Sigmoid colon (tissue), 7 donors: Measurements from ENCODE around the gene POMGNT1. TPM values are rescaled to one million over a fixed set of nuclear protein-coding genes. Genes with fewer than 3 reads are reported as not detected.

Experiments used
- DNase-seq: peaks from one replicate; pipeline ENCODE4 v3.0.0-alpha.2; 2019
- H3K27ac ChIP-seq, 4 donors: fragments of 200-600 bp; sonication (generic); one replicate each; pipeline ENCODE4 v1.5.1; 2016 to 2019; ENCODE audit warnings: mild to moderate bottlenecking in 1 of 4
- H3K27me3 ChIP-seq, 3 donors: fragments of 200-600 bp; sonication (generic); one replicate each; pipeline ENCODE4 v1.5.1; 2019; ENCODE audit warnings: mild to moderate bottlenecking in 1 of 3
- H3K36me3 ChIP-seq, 4 donors: fragments of 200-600 bp; sonication (generic); one replicate each; pipeline ENCODE4 v1.5.1; 2016 to 2019
- H3K4me1 ChIP-seq, 4 donors: fragments of 200-600 bp; sonication (generic); one replicate each; pipeline ENCODE4 v1.5.1; 2017 to 2019
- H3K4me3 ChIP-seq, 4 donors: fragments of 200-600 bp; sonication (generic); one replicate each; pipeline ENCODE4 v1.5.1; 2017 to 2019; ENCODE audit warnings: mild to moderate bottlenecking in 2 of 4, moderate library complexity in 1 of 4
- H3K9me3 ChIP-seq, 4 donors: fragments of 200-600 bp in 3 of 4; sonication (generic) in 3 of 4; one replicate each; pipeline versions ENCODE4 v1.5.1 to v1.6.1; 2013 to 2019
- CTCF ChIP-seq, 4 experiments: fragments of 450-650 bp in 3 of 4; fragments of 200-600 bp in 1 of 4; IDR thresholded peaks; one replicate each; pipeline ENCODE4 v1.5.1; 2016 to 2019; ENCODE audit warnings: antibody characterized with exemption in 4 of 4, mild to moderate bottlenecking in 3 of 4, moderate library complexity in 2 of 4
- EP300 ChIP-seq, 4 donors: sonication (generic); formaldehyde crosslinking; IDR thresholded peaks; one replicate each; pipeline ENCODE4 v1.6.1; 2017; ENCODE audit warnings: antibody characterized with exemption in 4 of 4
- POLR2A ChIP-seq, 2 donors: fragments of 450-650 bp; IDR thresholded peaks; one replicate each; pipeline ENCODE4 v1.6.1; 2016; ENCODE audit warnings: antibody characterized with exemption in 2 of 2, mild to moderate bottlenecking in 2 of 2, moderate library complexity in 2 of 2
- POLR2AphosphoS5 ChIP-seq, 4 donors: sonication (generic); formaldehyde crosslinking; IDR thresholded peaks; one replicate each; pipeline ENCODE4 v1.6.1; 2017; ENCODE audit warnings: antibody characterized with exemption in 4 of 4
- WGBS, 2 donors: extraction: QIAGEN DNeasy Blood & Tissue Kit; methylation state at CpG; one replicate each; pipeline ENCODE4 v1.1.7; 2013; 5-methylcytosine and 5-hydroxymethylcytosine counted together
- intact Hi-C: fragments of 100-400 bp; cut with DNase I; formaldehyde crosslinking; loops from one replicate; pipeline ENCODE4 v1.15.1; 2023
- polyA plus RNA-seq, 3 donors: library from polyadenylated mRNA; stranded (reverse); fragments of 200-250 nt; gene quantifications; one replicate each; pipeline ENCODE4 v1.2.3, GENCODE V29; 2013
- total RNA-seq, 4 donors: library from RNA; depleted of rRNA; stranded (reverse); fragments of >200 nt; gene quantifications; one replicate each; pipeline ENCODE4 v1.1.0, GENCODE V29; 2016
- donor health status: healthy with polysubstance abuse.
- donor health status: Bipolar disorder and iron deficiency.
- donor health status: healthy.

POMGNT1 gene
- total and polyA plus RNA-seq, 7 donors = 5.5 to 37.4 (median 29.9) TPM

- H3K4me3 ChIP-seq = no peak overlapping the region
- no peak overlapping the region for H3K27ac ChIP-seq
- DNase-seq = no peak
- no peaks in the 10 kb centered on the region for H3K36me3 ChIP-seq
- H3K9me3 ChIP-seq = no peaks in the 10 kb centered on the region
- H3K4me1 ChIP-seq = peaks cover 0 to 9% (median 4%) of the 10 kb centered on the region in 4 donors
- H3K27me3 ChIP-seq = no peaks in the 10 kb centered on the region
- no peak for TF ChIP-seq EP300 (IDR thresholded peaks at IDR 0.05)
- TF ChIP-seq CTCF (IDR thresholded peaks at IDR 0.05) = no peak
- TF ChIP-seq POLR2AphosphoS5 (IDR thresholded peaks at IDR 0.05) = no peak
- TF ChIP-seq POLR2A (IDR thresholded peaks at IDR 0.05) = no peak
- intact Hi-C loops = no loop called here
- 86 to 89% methylated on average over 18 of the region's 18 CpGs for WGBS, 2 donors
Measured at GRCh38 chr1:46219551-46220520, 21.6 kb upstream of the POMGNT1 start.

GRCh38 chr1:46218443-46218842 is 20.2 kb upstream of the POMGNT1 start:
- no peak for TF ChIP-seq POLR2AphosphoS5 (IDR thresholded peaks at IDR 0.05)
- no peak for TF ChIP-seq POLR2A (IDR thresholded peaks at IDR 0.05)
- TF ChIP-seq EP300 (IDR thresholded peaks at IDR 0.05) = no peak
- TF ChIP-seq CTCF (IDR thresholded peaks at IDR 0.05) = no peak
- peaks cover 0 to 4% (median 2%) of the 10 kb centered on the region in 4 donors for H3K4me1 ChIP-seq
- DNase-seq = no peak
- no peaks in the 10 kb centered on the region for H3K36me3 ChIP-seq
- intact Hi-C loops = no loop called here
- no peak overlapping the region for H3K27ac ChIP-seq
- no peaks in the 10 kb centered on the region for H3K9me3 ChIP-seq
- H3K4me3 ChIP-seq = no peak overlapping the region
- no peaks in the 10 kb centered on the region for H3K27me3 ChIP-seq
- 87 to 92% methylated on average over 8 of the region's 8 CpGs for WGBS, 2 donors

- TF ChIP-seq POLR2A (IDR thresholded peaks at IDR 0.05) = no peak
- no peak for TF ChIP-seq POLR2AphosphoS5 (IDR thresholded peaks at IDR 0.05)
- no peak for TF ChIP-seq EP300 (IDR thresholded peaks at IDR 0.05)
- no peak for TF ChIP-seq CTCF (IDR thresholded peaks at IDR 0.05)
- DNase-seq = no peak
- intact Hi-C loops = no loop called here
- Histone ChIP-seq H3K4me1 (no peaks in the 10 kb centered on the region), H3K27ac (no peak overlapping the region), H3K27me3 (no peaks in the 10 kb centered on the region), H3K36me3 (no peaks in the 10 kb centered on the region), H3K9me3 (no peaks in the 10 kb centered on the region), H3K4me3 (no peak overlapping the region)
Measured at GRCh38 chr1:46215504-46215903, 17.3 kb upstream of the POMGNT1 start.

GRCh38 chr1:46211051-46211450 is 12.8 kb upstream of the POMGNT1 start:
- H3K36me3 ChIP-seq = no peaks in the 10 kb centered on the region
- no peaks in the 10 kb centered on the region for H3K9me3 ChIP-seq
- intact Hi-C loops = no loop called here
- no peak overlapping the region for H3K27ac ChIP-seq
- no peaks in the 10 kb centered on the region for H3K27me3 ChIP-seq
- TF ChIP-seq EP300 (IDR thresholded peaks at IDR 0.05) = no peak
- no peak for TF ChIP-seq POLR2AphosphoS5 (IDR thresholded peaks at IDR 0.05)
- no peak for TF ChIP-seq CTCF (IDR thresholded peaks at IDR 0.05)
- no peak for TF ChIP-seq POLR2A (IDR thresholded peaks at IDR 0.05)
- DNase-seq = no peak
- WGBS, 2 donors = 72 to 87% methylated on average over 2 of the region's 2 CpGs
- peaks cover 0 to 3% (median 0%) of the 10 kb centered on the region in 4 donors for H3K4me1 ChIP-seq
- H3K4me3 ChIP-seq = no peak overlapping the region
